GM18498 (cell line): ENCODE measurements around the gene RNF123.

ENCODE experiments used
- ATAC-seq: cut with Tn5 transposase; IDR thresholded peaks from one replicate; pipeline ENCODE4 v1.9.1; 2021; ENCODE audit warnings: mild to moderate bottlenecking, moderate library complexity; ENCODE audit not compliant: unreplicated experiment

Gene RNF123

GRCh38 chr3:49657208-49657915 lies 32.0 kb upstream of the RNF123 start:
- ATAC-seq: no peak

- ATAC-seq: no peak
Observed at GRCh38 chr3:49658711-49659110, 30.6 kb upstream of the RNF123 start.

- ATAC-seq: no peak
Observed at GRCh38 chr3:49659756-49660155, 29.6 kb upstream of the RNF123 start.

GRCh38 chr3:49661281-49661680 lies 28.1 kb upstream of the RNF123 start:
- no peak for ATAC-seq

- ATAC-seq: no peak
Observed at GRCh38 chr3:49662021-49662420, 27.3 kb upstream of the RNF123 start.

- no peak for ATAC-seq
Observed at GRCh38 chr3:49662720-49663413, 26.5 kb upstream of the RNF123 start.

GRCh38 chr3:49663831-49664230 lies 25.5 kb upstream of the RNF123 start:
- ATAC-seq: no peak

GRCh38 chr3:49664300-49664699 lies 25.1 kb upstream of the RNF123 start:
- no peak for ATAC-seq

- no peak for ATAC-seq
Observed at GRCh38 chr3:49665822-49666519, 23.4 kb upstream of the RNF123 start.

GRCh38 chr3:49666592-49666991 lies 22.8 kb upstream of the RNF123 start:
- no peak for ATAC-seq

- ATAC-seq: no peak
Observed at GRCh38 chr3:49667701-49668413, 21.5 kb upstream of the RNF123 start.

- no peak for ATAC-seq
Observed at GRCh38 chr3:49668414-49668797, 21.0 kb upstream of the RNF123 start.

GRCh38 chr3:49668861-49669260 lies 20.5 kb upstream of the RNF123 start:
- no peak for ATAC-seq

- ATAC-seq: no peak
Observed at GRCh38 chr3:49669352-49669751, 20.0 kb upstream of the RNF123 start.

GRCh38 chr3:49670940-49671290 lies 18.4 kb upstream of the RNF123 start:
- no peak for ATAC-seq

GRCh38 chr3:49671291-49672288 lies 17.8 kb upstream of the RNF123 start:
- ATAC-seq: no peak

- no peak for ATAC-seq
Observed at GRCh38 chr3:49673121-49673714, 16.1 kb upstream of the RNF123 start.

GRCh38 chr3:49673715-49674496 lies 15.5 kb upstream of the RNF123 start, which contains the start of gene APEH:
TSS of gene APEH (plus strand) at chr3:49674351. CDS start at chr3:49674402, 51 bp downstream.
- peak; percentile 81 for ATAC-seq

GRCh38 chr3:49674497-49674983 lies 14.8 kb upstream of the RNF123 start:
- ATAC-seq: peak; percentile 25
